Gastrocnemius medialis (tissue), 4 donors: ENCODE data around the gene FRY. TPM values are rescaled to one million over a fixed set of nuclear protein-coding genes. Genes with fewer than 3 reads are reported as not detected.

Source experiments
- ATAC-seq, 2 donors: fragments of 150-250 bp; one replicate each; pipeline ENCODE4 v1.9.1; 2016
- DNase-seq, 2 donors: peaks; one replicate each; pipeline ENCODE4 v3.0.0-alpha.2; 2019
- H3K27ac ChIP-seq, 4 donors: fragments of 200-600 bp; sonication (generic); 1 replicate in 1 of 4; 2 replicates in 3 of 4; pipeline ENCODE4 v1.5.1; 2016 to 2018; ENCODE audit warnings: mild to moderate bottlenecking in 2 of 4, moderate library complexity in 1 of 4
- H3K27me3 ChIP-seq, 3 donors: fragments of 200-600 bp; sonication (generic) in 2 of 3; 1 replicate in 1 of 3; 2 replicates in 2 of 3; pipeline versions ENCODE4 v1.5.1 to v1.6.0; 2016 to 2019; ENCODE audit warnings: mild to moderate bottlenecking in 1 of 3, moderate library complexity in 1 of 3
- H3K36me3 ChIP-seq, 2 donors: fragments of 200-600 bp; sonication (generic) in 1 of 2; one replicate each; pipeline ENCODE4 v1.5.1; 2017 to 2018
- H3K4me1 ChIP-seq, 2 donors: fragments of 200-600 bp; sonication (generic) in 1 of 2; one replicate each; pipeline ENCODE4 v1.5.1; 2016 to 2017; ENCODE audit warnings: mild to moderate bottlenecking in 2 of 2
- H3K4me3 ChIP-seq, 4 donors: fragments of 200-600 bp; sonication (generic) in 3 of 4; 1 replicate in 1 of 4; 2 replicates in 3 of 4; pipeline ENCODE4 v1.5.1; 2016 to 2019; ENCODE audit warnings: mild to moderate bottlenecking in 2 of 4
- H3K9me3 ChIP-seq, 3 donors: fragments of 200-600 bp; sonication (generic) in 2 of 3; 1 replicate in 1 of 3; 2 replicates in 2 of 3; pipeline ENCODE4 v1.5.1; 2016 to 2019
- POLR2A ChIP-seq, 2 donors: fragments of 450-650 bp; IDR thresholded peaks; one replicate each; pipeline ENCODE4 v1.6.1; 2017; ENCODE audit warnings: antibody characterized with exemption in 2 of 2, mild to moderate bottlenecking in 2 of 2, moderate library complexity in 2 of 2
- in situ Hi-C, 4 donors: fragments of 200-750 bp; cut with MboI; loops; one replicate each; pipeline versions ENCODE4 v1.15.0 to v1.8.0; 2017; ENCODE audit warnings: low sequenced_read_pairs in 4 of 4
- intact Hi-C: fragments of 100-400 bp; cut with DNase I; formaldehyde crosslinking; loops from one replicate; pipeline ENCODE4 v1.15.1; 2023; ENCODE audit warnings: low total_unique reads
- total RNA-seq, 4 donors: library from RNA; depleted of rRNA; stranded (reverse); fragments of >200 nt; gene quantifications; one replicate each; pipeline versions ENCODE4 v1.1.0 to v1.2.3, GENCODE V29; 2016
- TF ChIP-seq, protein P1 (sequence below), 5 experiments: fragments of 450-650 bp in 3 of 5; fragments of 200-600 bp in 2 of 5; sonication (generic) in 2 of 5; IDR thresholded peaks in 4 of 5; conservative IDR thresholded peaks in 1 of 5; 1 replicate in 4 of 5; 2 replicates in 1 of 5; pipeline ENCODE4 v1.5.1; 2016 to 2019; ENCODE audit warnings: antibody characterized with exemption in 5 of 5, mild to moderate bottlenecking in 3 of 5, moderate library complexity in 3 of 5

FRY gene
- total RNA-seq, 4 donors from 2014 or later = 10.1 to 48.3 (median 21.4) TPM

- in situ Hi-C loops (no loop called here), intact Hi-C loops (no loop called here)
- TF ChIP-seq POLR2A (IDR thresholded peaks at IDR 0.05) = no peak
- TF ChIP-seq, protein P1, sequence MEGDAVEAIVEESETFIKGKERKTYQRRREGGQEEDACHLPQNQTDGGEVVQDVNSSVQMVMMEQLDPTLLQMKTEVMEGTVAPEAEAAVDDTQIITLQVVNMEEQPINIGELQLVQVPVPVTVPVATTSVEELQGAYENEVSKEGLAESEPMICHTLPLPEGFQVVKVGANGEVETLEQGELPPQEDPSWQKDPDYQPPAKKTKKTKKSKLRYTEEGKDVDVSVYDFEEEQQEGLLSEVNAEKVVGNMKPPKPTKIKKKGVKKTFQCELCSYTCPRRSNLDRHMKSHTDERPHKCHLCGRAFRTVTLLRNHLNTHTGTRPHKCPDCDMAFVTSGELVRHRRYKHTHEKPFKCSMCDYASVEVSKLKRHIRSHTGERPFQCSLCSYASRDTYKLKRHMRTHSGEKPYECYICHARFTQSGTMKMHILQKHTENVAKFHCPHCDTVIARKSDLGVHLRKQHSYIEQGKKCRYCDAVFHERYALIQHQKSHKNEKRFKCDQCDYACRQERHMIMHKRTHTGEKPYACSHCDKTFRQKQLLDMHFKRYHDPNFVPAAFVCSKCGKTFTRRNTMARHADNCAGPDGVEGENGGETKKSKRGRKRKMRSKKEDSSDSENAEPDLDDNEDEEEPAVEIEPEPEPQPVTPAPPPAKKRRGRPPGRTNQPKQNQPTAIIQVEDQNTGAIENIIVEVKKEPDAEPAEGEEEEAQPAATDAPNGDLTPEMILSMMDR (IDR thresholded peaks at IDR 0.05 in 4 of 5, conservative IDR thresholded peaks at IDR 0.05 in 1 of 5) = no peak
- ATAC-seq (no peak), DNase-seq (no peak)
- Histone ChIP-seq H3K4me1 (no peaks in the 10 kb centered on the region), H3K27ac (no peak overlapping the region), H3K4me3 (no peak overlapping the region), H3K36me3 (peaks cover 0 to 9% of the 10 kb centered on the region in 2 donors), H3K9me3 (no peaks in the 10 kb centered on the region), H3K27me3 (no peaks in the 10 kb centered on the region)
Measured at GRCh38 chr13:32297206-32297605, 265.6 kb downstream of the FRY start.

- no peak overlapping the region for H3K27ac ChIP-seq
- no peaks in the 10 kb centered on the region for H3K27me3 ChIP-seq
- DNase-seq (no peak), ATAC-seq (no peak)
- H3K9me3 ChIP-seq = no peaks in the 10 kb centered on the region
- H3K36me3 ChIP-seq = peaks cover 0 to 9% of the 10 kb centered on the region in 2 donors
- TF ChIP-seq POLR2A (IDR thresholded peaks at IDR 0.05) = no peak
- TF ChIP-seq, protein P1 (IDR thresholded peaks at IDR 0.05 in 4 of 5, conservative IDR thresholded peaks at IDR 0.05 in 1 of 5) = no peak
- in situ Hi-C loops (no loop called here), intact Hi-C loops (no loop called here)
- H3K4me1 ChIP-seq = no peaks in the 10 kb centered on the region
- no peak overlapping the region for H3K4me3 ChIP-seq
Measured at GRCh38 chr13:32298695-32299094, 267.1 kb downstream of the FRY start.

GRCh38 chr13:32299893-32300292 lies 268.3 kb downstream of the FRY start:
- H3K36me3 ChIP-seq = peaks cover 0 to 9% of the 10 kb centered on the region in 2 donors

DNA sequence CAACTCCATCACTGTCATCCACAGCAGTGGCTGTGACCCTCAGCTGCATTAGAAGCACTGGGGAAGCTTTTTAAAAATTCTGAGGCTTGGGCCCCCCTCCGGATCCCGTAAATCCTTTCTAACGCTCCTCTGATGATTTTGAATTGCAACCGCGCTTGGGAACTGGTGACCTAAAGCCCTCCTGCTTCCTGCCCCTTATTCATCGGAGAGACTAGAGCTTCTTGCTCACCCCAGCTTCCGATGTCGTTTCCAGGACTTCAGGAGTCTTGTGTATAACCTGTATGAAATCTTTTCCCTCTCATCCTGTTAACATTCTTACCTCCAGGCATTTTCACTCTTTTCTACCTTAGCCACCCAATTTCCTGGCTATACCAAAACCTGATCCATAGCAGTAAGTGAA lies 268.8 kb downstream of the FRY start:
- no peak for DNase-seq
- peaks cover 0 to 5% of the 10 kb centered on the region in 2 donors for H3K36me3 ChIP-seq
- TF ChIP-seq, protein P1 (IDR thresholded peaks at IDR 0.05 in 4 of 5, conservative IDR thresholded peaks at IDR 0.05 in 1 of 5) = no peak
- no peak for TF ChIP-seq POLR2A (IDR thresholded peaks at IDR 0.05)
- no peak overlapping the region for H3K27ac ChIP-seq
- no peak overlapping the region for H3K4me3 ChIP-seq
- no peaks in the 10 kb centered on the region for H3K27me3 ChIP-seq
- no peaks in the 10 kb centered on the region for H3K4me1 ChIP-seq
- no peak for ATAC-seq
- H3K9me3 ChIP-seq = no peaks in the 10 kb centered on the region
- in situ Hi-C loops (loop anchor here (5.0 to 25.0 kb wide), 4 partner anchors 288 to 388 kb away; no protein-coding TSS in a partner anchor), intact Hi-C loops (no loop called here)

More at GRCh38 chr13:32299893-32300292, 268.3 kb downstream of the FRY start:
- no peak for TF ChIP-seq POLR2A (IDR thresholded peaks at IDR 0.05)
- TF ChIP-seq, protein P1 (IDR thresholded peaks at IDR 0.05 in 4 of 5, conservative IDR thresholded peaks at IDR 0.05 in 1 of 5) = no peak
- DNase-seq = no peak
- H3K4me1 ChIP-seq = no peaks in the 10 kb centered on the region
- in situ Hi-C loops (loop anchor here (5.0 to 25.0 kb wide), 4 partner anchors 288 to 388 kb away; no protein-coding TSS in a partner anchor), intact Hi-C loops (no loop called here)
- no peak overlapping the region for H3K4me3 ChIP-seq
- H3K27ac ChIP-seq = no peak overlapping the region
- no peaks in the 10 kb centered on the region for H3K9me3 ChIP-seq
- no peaks in the 10 kb centered on the region for H3K27me3 ChIP-seq
- no peak for ATAC-seq

DNA sequence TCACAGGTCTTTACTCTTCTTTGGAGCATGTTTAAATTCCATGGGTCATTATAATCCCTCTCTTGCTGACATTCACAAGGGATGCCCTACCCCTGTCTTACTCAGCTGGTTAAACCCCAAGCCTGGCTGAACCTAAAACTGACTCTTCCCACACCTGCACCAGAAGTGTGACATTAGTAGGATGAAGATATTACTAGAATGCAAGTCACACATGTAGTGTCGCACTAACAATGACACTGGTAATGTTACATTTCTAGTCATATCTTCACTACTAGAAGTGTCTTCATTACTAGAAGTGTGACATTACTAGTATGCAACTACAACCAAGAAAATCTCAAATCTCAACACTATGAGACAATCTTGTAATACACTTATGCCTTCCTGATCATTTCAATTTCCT lies 269.3 kb downstream of the FRY start:
- TF ChIP-seq, protein P1 (IDR thresholded peaks at IDR 0.05 in 4 of 5, conservative IDR thresholded peaks at IDR 0.05 in 1 of 5) = no peak
- TF ChIP-seq POLR2A (IDR thresholded peaks at IDR 0.05) = no peak

More for the DNA sequence above, 269.3 kb downstream of the FRY start:
- no peaks in the 10 kb centered on the region for H3K4me1 ChIP-seq
- no peak overlapping the region for H3K27ac ChIP-seq
- ATAC-seq (no peak), DNase-seq (no peak)
- no peaks in the 10 kb centered on the region for H3K27me3 ChIP-seq
- intact Hi-C loops (no loop called here), in situ Hi-C loops (loop anchor here (5.0 to 25.0 kb wide), 4 partner anchors 289 to 389 kb away; no protein-coding TSS in a partner anchor)
- no peaks in the 10 kb centered on the region for H3K9me3 ChIP-seq
- H3K36me3 ChIP-seq = no peaks in the 10 kb centered on the region
- H3K4me3 ChIP-seq = no peak overlapping the region
